SKM-1 (cell line): Measurements from ENCODE around the gene SECISBP2.

Experiments
- DNase-seq: peaks from one replicate; lab custom pipeline; 2025; ENCODE audit not compliant: unreplicated experiment; lab: John Stamatoyannopoulos, UW

The SECISBP2 gene

DNA sequence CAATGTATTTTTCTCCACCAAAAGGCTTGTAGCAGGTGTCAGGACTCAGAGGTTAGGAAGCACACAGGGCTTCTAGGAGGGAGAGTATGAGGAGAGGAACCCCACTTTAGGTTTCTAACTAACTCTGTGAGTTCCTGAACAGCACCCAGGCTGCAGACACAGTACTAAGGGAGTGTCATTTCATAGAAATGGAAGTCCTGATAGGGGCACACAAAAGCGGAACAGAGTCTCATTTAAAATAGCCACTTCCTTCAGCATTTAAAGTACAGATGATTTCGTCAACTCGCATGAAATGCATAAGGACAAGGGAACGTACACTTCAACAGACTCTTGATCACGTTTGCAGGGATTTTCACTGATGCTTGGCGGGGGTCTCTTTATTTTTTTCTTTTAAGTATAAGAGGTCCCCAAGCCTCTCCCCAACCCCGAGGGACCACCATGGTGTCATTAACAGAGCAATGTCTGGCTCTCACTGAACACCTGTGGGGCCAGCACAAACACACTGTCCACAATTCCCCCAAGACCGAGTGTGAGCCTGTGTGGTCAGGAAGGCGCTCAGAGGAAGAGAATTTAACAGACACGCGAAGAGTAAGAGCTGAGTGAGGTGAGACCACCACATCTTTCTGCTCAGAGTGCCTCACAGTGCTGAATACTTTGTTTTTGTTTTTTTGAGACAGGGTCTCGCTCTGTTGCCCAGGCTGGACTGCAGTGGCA lies 82.3 kb downstream of the SECISBP2 start:
- DNase-seq, result peak; percentile 63

DNA sequence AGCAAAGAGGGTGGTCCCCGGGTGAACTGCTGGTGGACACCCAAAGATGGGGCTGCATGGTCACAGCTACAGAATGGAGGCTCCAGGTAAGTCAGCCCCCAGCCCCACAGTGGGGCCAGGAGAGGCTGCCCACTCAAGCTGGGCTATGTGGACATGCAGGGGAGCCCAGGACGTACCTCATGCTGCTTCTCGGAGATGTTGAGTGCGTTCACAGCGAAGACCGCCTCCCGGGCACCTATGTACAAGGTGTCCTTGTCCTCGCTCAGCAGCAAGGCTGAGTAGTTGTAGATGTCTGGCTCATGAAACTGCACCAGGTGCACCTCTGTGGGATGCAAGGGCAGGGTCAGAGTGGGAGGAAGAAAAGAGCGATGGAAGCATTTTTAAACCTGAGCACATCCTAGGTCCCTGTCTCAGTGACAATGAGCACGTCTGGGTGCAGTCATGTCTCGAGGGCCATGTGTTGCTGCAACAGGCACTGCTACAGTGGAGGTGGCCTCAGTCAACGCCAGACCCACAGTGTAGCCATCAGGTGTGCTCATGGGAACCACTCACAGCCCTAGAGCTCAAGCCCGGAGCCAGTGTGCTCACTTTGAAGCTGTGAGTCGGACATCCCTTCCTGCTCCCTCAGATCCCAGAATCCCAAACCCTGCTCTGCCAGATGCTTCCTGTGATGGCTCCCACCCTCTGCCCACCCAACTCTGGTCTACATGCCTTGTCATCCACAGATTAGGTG lies 84.6 kb downstream of the SECISBP2 start:
- DNase-seq, result no peak

DNA sequence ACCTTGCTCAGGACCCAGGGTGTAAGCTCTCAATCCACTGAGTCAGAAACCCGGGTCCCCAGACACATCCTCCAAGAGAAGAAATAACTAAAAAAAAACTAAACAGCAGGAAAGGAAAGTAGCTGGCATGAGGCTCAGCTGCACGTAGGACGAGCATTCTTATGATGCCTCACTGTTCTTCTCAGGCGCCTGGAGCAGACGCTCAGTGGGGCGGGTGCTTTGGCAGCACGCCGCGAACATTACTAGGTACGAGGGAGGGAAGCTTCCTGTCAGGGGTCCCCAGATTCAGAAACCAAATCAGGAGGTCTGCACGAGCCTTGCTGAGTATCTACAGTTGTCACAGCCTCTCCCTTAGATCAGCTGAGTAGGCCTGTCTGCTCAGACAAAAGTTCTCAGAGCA lies 85.8 kb downstream of the SECISBP2 start:
- no peak for DNase-seq

DNA sequence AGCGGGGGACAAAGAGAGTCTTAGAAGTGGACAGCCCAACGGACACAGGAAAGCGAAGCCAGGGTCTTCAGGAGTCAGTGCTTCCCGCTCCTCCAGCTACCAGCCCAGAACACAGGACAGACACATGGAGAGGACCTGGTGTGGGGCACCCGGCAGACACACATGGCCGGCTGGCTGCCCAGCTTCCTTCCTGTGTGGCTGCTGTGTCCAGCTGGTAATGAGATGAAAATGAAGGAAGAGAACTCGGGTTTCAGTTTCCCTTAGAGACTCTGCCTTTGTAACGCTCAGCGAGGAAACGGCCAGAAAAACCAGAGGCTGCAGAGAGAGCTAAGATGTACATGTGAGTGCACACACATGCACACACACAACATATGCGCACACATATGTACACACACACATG lies 87.5 kb downstream of the SECISBP2 start:
- DNase-seq, result no peak

DNA sequence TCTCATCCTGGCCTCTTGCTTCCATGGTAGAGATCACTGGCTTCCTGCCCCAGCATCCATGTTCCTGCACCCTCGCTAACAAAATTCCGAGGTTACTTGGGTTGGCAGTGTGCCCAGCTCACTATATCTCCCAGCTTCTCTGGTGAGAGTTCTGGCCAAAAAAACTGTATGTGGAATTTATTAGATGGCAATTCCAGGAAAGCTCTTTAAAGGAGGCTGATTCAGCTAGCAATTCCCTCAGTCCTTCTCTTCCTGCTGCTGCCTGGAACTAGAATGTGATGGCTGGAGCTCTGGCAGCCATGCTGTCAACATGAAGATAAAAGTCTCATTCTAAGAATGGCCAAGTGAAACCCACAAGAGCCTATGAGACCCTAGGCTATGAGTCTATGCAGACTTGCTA lies 88.8 kb downstream of the SECISBP2 start:
- no peak for DNase-seq

GRCh38 chr9:89408628-89409101 lies 90.4 kb downstream of the SECISBP2 start:
- DNase-seq, result no peak
